Activated naive CD4-positive, alpha-beta T cell treated with anti-CD3 and anti-CD28 coated beads, Interleukin-2, amount 50 U/mL, for 72 hours (primary cell): ENCODE measurements around the gene USP17L12. TPM values are rescaled to one million over a fixed set of nuclear protein-coding genes. Genes with fewer than 3 reads are reported as not detected.

Experiments
- total RNA-seq, 2 donors: library from RNA; stranded (reverse); gene quantifications; one replicate each; pipeline ENCODE4 v1.2.3, GENCODE V29; 2022

The USP17L12 gene
- total RNA-seq, 2 donors from 2014 or later: not detected

Other genes starting within 250 kb of the USP17L12 start
- not detected for gene FAM90A26, start 49.7 kb upstream of the USP17L12 start, total RNA-seq
- not detected for gene USP17L10, start 9.5 kb upstream of the USP17L12 start, total RNA-seq
- not detected for gene USP17L11, start 4.7 kb upstream of the USP17L12 start, total RNA-seq
- not detected for gene USP17L13, start 4.7 kb downstream of the USP17L12 start, total RNA-seq
- not detected for gene USP17L15, start 14.2 kb downstream of the USP17L12 start, total RNA-seq
- gene USP17L17, start 23.7 kb downstream of the USP17L12 start, total RNA-seq: not detected
- not detected for gene USP17L18, start 28.5 kb downstream of the USP17L12 start, total RNA-seq
- not detected for gene USP17L19, start 33.2 kb downstream of the USP17L12 start, total RNA-seq
- gene USP17L20, start 38.0 kb downstream of the USP17L12 start, total RNA-seq: not detected
- not detected for gene USP17L21, start 42.7 kb downstream of the USP17L12 start, total RNA-seq
- gene USP17L22, start 47.5 kb downstream of the USP17L12 start, total RNA-seq: not detected
- gene USP17L24, start 105.0 kb downstream of the USP17L12 start, total RNA-seq: not detected
- not detected for gene USP17L25, start 109.8 kb downstream of the USP17L12 start, total RNA-seq
- gene USP17L26, start 114.5 kb downstream of the USP17L12 start, total RNA-seq: not detected
- gene USP17L5, start 119.3 kb downstream of the USP17L12 start, total RNA-seq: not detected
- not detected for gene USP17L27, start 124.0 kb downstream of the USP17L12 start, total RNA-seq
- not detected for gene USP17L28, start 128.7 kb downstream of the USP17L12 start, total RNA-seq
- gene USP17L29, start 133.5 kb downstream of the USP17L12 start, total RNA-seq: not detected
- not detected for gene USP17L30, start 143.0 kb downstream of the USP17L12 start, total RNA-seq
- not detected for gene DEFB131A, start 224.3 kb downstream of the USP17L12 start, total RNA-seq